OCI-LY3 (cell line): ENCODE measurements around the gene RAB29.

Experiments
- EZH2phosphoT487 ChIP-seq: fragments of 200-600 bp; shearing (Covaris generic); IDR thresholded peaks from 2 replicates; pipeline ENCODE4 v1.6.1; 2018; ENCODE audit warnings: antibody characterized with exemption, mixed run types, low read depth
- TF ChIP-seq, protein P1 (sequence below): fragments of 200-600, 300-600 bp; sonication (generic); IDR thresholded peaks from 2 replicates; pipeline ENCODE4 v1.5.1; 2014; ENCODE audit warnings: antibody characterized with exemption, low read length, low read depth

DNA sequence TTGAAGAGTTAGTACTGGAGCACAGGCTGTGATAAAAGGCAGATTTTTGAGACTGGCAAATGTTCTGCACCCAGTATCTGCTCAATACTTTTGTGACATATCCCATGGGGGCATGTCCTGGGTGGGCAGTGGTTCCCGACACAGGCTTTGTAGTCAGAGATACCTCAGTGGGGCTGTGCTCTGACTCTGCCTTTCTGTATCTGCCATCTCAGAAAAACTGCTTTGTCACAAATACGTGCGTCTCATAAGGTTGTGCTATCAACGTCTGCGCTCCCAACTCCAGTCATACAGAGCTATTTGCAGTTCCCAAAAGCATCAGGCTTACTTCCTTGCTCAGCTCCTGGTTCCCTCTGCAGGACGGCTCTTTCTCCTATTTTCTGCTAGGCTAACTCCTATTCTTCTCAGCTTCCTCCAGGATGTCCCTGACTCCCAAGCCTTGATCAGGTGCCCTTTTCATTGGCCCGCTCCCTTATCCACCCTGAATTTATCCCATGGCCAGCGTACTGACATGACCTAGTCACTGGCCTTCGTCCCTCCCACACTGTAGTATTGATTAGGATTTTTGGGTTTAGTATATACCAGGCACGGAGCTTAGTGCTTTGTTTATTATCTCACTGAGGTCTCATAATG, 12.1 kb upstream of the RAB29 start:
- TF ChIP-seq, protein P1, sequence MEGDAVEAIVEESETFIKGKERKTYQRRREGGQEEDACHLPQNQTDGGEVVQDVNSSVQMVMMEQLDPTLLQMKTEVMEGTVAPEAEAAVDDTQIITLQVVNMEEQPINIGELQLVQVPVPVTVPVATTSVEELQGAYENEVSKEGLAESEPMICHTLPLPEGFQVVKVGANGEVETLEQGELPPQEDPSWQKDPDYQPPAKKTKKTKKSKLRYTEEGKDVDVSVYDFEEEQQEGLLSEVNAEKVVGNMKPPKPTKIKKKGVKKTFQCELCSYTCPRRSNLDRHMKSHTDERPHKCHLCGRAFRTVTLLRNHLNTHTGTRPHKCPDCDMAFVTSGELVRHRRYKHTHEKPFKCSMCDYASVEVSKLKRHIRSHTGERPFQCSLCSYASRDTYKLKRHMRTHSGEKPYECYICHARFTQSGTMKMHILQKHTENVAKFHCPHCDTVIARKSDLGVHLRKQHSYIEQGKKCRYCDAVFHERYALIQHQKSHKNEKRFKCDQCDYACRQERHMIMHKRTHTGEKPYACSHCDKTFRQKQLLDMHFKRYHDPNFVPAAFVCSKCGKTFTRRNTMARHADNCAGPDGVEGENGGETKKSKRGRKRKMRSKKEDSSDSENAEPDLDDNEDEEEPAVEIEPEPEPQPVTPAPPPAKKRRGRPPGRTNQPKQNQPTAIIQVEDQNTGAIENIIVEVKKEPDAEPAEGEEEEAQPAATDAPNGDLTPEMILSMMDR: no peak
- no peak for TF ChIP-seq EZH2phosphoT487
